ENCODE results near the gene CELA2A. TPM values are rescaled to one million over a fixed set of nuclear protein-coding genes. Genes with fewer than 3 reads are reported as not detected.

Gene CELA2A
- total RNA-seq, 4 donors from 2014 or later: not detected

DNA sequence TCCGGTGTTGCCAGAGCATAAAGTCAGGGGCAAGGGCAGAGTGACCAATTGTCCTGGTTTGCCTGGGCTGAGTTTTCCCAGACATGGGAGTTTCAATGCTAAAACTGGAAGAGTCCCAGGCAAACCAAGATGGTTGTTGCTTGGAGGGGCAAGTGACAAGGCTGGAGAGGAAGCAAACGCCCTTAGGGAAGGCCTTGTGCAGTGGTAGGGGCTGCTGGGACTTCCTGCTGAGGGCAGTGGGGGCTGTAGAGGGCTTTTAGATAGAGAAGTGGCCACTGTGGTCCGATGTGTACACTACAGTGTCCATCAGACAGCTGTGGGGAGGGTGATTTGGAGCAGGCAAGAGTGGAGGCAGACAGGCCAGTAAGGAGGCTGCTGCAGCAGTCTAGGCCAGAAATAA lies 7.0 kb upstream of the CELA2A start:
- intact Hi-C loops (cut with DNase I): no loop called here

DNA sequence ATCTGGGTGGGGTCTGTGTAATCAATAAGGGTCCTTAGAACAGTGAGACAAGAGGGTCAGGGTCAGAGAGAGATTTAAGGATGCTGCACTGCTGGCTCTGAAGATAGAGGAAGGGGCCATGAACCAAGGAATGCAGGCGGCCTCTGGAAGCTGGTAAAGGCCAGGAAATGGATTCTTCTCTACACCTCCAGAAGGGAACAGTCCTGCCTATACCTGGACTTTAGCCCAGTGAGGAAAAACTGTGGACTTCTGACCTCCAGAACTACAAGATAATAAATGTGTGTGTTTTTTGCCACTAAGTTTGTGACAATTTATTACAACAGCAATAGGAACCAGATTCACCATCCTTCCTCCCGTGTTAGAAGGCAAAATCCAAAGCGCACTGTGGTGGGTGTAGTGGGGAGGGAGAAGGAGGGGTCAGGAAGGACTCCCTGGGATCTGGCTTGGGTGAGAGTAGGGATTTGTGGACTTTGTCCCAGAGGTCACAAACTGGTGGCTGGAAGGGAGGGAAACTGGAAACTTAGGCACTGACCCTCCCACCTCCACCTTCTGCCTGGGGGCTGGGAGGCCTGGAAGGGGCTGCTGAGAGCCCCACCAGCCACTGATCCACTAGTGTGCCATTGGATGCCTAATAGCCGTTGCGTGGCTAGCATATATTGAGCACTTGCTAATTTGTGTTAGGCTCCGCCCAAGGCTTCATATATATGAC lies 5.4 kb upstream of the CELA2A start:
- intact Hi-C loops (cut with DNase I): no loop called here
- peaks cover 0 to 13% (median 0%) of the 10 kb centered on the region in 4 donors for H3K27me3 ChIP-seq
- no peak overlapping the region for H3K27ac ChIP-seq
- H3K36me3 ChIP-seq: no peaks in the 10 kb centered on the region
- 74 to 85% methylated on average over 5 to 6 of the region's 6 CpGs for WGBS, 2 donors
- H3K9me3 ChIP-seq: no peaks in the 10 kb centered on the region
- no peaks in the 10 kb centered on the region for H3K4me1 ChIP-seq
- no peak overlapping the region for H3K4me3 ChIP-seq
- no peak for DNase-seq
- TF ChIP-seq, protein P1, sequence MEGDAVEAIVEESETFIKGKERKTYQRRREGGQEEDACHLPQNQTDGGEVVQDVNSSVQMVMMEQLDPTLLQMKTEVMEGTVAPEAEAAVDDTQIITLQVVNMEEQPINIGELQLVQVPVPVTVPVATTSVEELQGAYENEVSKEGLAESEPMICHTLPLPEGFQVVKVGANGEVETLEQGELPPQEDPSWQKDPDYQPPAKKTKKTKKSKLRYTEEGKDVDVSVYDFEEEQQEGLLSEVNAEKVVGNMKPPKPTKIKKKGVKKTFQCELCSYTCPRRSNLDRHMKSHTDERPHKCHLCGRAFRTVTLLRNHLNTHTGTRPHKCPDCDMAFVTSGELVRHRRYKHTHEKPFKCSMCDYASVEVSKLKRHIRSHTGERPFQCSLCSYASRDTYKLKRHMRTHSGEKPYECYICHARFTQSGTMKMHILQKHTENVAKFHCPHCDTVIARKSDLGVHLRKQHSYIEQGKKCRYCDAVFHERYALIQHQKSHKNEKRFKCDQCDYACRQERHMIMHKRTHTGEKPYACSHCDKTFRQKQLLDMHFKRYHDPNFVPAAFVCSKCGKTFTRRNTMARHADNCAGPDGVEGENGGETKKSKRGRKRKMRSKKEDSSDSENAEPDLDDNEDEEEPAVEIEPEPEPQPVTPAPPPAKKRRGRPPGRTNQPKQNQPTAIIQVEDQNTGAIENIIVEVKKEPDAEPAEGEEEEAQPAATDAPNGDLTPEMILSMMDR (IDR thresholded peaks at IDR 0.05): no peak
- no peak for TF ChIP-seq POLR2A (IDR thresholded peaks at IDR 0.05)

More for the DNA sequence above, 7.0 kb upstream of the CELA2A start:
- WGBS, 2 donors: 67 to 78% methylated on average over 3 of the region's 3 CpGs
- Histone ChIP-seq H3K9me3 (no peaks in the 10 kb centered on the region), H3K36me3 (no peaks in the 10 kb centered on the region), H3K27me3 (peaks cover 0 to 17% (median 0%) of the 10 kb centered on the region in 4 donors), H3K4me1 (no peaks in the 10 kb centered on the region), H3K4me3 (no peak overlapping the region), H3K27ac (no peak overlapping the region)
- DNase-seq: no peak
- no peak for TF ChIP-seq POLR2A (IDR thresholded peaks at IDR 0.05)
- TF ChIP-seq, protein P1 (IDR thresholded peaks at IDR 0.05): no peak

DNA sequence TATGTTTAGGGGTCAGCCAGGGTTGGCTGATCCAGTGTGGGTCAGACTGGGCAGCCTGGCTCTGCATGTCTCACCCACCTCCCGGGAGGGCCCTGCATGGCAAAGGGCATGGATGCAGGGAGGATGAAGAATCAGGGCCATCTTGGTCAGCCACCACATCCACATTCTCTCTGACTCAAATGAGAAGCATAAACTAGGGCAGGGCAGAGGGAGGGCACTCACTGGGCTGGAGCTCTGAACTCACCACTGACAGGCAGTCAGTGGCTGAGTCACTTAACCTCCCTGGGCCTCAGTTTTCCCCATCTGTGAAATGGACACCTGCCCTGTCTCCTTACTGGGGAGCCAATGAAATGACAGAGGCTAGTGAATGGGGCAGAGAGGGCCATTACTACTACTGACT lies 4.3 kb upstream of the CELA2A start:
- DNase-seq: no peak
- no peaks in the 10 kb centered on the region for H3K36me3 ChIP-seq
- intact Hi-C loops (cut with DNase I): no loop called here
- no peaks in the 10 kb centered on the region for H3K9me3 ChIP-seq
- no peaks in the 10 kb centered on the region for H3K4me1 ChIP-seq
- peaks cover 0 to 8% (median 0%) of the 10 kb centered on the region in 4 donors for H3K27me3 ChIP-seq
- 80% methylated on average over 1 of the region's 1 CpG; no CpG with 5 or more reads in 1 of the 2 donors for WGBS, 2 donors
- TF ChIP-seq, protein P1 (IDR thresholded peaks at IDR 0.05): no peak
- no peak for TF ChIP-seq POLR2A (IDR thresholded peaks at IDR 0.05)
- H3K4me3 ChIP-seq: no peak overlapping the region
- no peak overlapping the region for H3K27ac ChIP-seq

DNA sequence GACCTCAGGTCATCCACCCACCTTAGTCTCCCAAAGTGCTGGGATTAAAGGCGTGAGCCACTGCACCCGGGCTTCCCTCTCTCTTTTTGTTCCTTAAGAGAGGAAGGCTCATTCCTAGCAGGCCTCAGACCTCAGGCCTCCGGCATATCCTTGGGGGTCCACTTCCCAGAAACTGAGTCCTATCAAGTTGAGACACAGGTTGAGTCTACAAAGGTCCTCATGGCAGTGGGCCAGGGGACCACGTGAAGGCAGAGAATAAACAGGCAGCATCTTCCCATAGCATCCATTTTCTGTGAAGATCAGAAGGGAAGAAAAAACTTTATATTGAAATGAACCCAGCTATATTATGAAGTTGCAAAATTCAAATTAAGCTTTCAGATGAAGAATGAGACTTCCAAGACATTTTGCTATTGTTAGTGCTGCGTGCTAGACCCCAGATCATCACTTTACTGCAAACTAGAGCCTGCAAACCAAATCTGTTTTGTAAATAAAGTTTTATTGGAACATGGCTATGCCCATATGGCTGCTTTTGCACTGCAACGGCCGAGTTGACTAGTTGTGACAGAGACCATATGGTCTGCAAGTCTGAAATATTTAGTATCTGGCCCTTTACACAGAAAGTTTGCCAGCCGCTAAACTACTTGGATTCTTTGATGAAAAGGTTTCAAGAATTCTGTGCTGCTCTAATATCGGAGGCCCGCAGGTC lies 3.5 kb upstream of the CELA2A start:
- WGBS, 2 donors: 79 to 84% methylated on average over 9 of the region's 10 CpGs
- no peaks in the 10 kb centered on the region for H3K4me1 ChIP-seq
- no peaks in the 10 kb centered on the region for H3K36me3 ChIP-seq
- TF ChIP-seq, protein P1 (IDR thresholded peaks at IDR 0.05): no peak
- TF ChIP-seq POLR2A (IDR thresholded peaks at IDR 0.05): no peak
- no peak overlapping the region for H3K27ac ChIP-seq
- intact Hi-C loops (cut with DNase I): no loop called here
- DNase-seq: no peak
- no peaks in the 10 kb centered on the region for H3K9me3 ChIP-seq
- H3K27me3 ChIP-seq: peaks cover 0 to 7% (median 0%) of the 10 kb centered on the region in 4 donors
- H3K4me3 ChIP-seq: no peak overlapping the region

DNA sequence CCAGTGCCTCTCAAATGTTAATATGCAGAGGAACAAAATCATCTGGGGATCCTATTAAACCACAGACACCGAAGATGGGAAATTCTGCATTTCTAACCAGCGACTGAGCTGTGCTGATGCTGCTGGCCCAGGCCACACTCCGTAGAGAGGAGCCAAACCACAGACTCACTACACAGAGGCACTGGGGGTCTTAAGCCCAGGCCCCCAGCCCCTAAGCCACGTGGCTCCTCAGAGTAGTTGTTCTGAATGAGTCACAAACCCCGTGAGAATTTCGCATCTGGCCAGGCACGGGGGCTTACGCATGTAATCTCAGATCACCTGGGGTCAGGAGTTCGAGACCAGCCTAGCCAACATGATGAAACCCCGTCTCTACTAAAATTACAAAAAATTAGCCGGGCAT lies 2.8 kb upstream of the CELA2A start:
- DNase-seq: no peak
- Histone ChIP-seq H3K4me3 (no peak overlapping the region), H3K27me3 (peaks cover 0 to 7% (median 0%) of the 10 kb centered on the region in 4 donors), H3K27ac (no peak overlapping the region), H3K36me3 (no peaks in the 10 kb centered on the region), H3K9me3 (no peaks in the 10 kb centered on the region), H3K4me1 (no peaks in the 10 kb centered on the region)
- TF ChIP-seq, protein P1 (IDR thresholded peaks at IDR 0.05): no peak
- no peak for TF ChIP-seq POLR2A (IDR thresholded peaks at IDR 0.05)
- WGBS, 2 donors: 41 to 75% methylated on average over 3 to 8 of the region's 11 CpGs
- intact Hi-C loops (cut with DNase I): no loop called here

All from esophagus squamous epithelium (tissue), 5 donors.